ENCODE results near the gene FBLN1.

FBLN1 gene

GRCh38 chr22:45638834-45639746, 136.4 kb downstream of the FBLN1 start:
- Mint-ChIP-seq H3K4me3 (no peak overlapping the region), H3K27ac (no peak overlapping the region), H3K27me3 (ENCODE audit: low read depth) (peaks cover 70% of the 10 kb centered on the region), H3K9me3 (no peaks in the 10 kb centered on the region), H3K4me1 (peaks cover 10% of the 10 kb centered on the region), H3K36me3 (ENCODE audit: low read depth) (no peaks in the 10 kb centered on the region)
- no peak for TF ChIP-seq CTCF (IDR thresholded peaks at IDR 0.05; ENCODE audit: unreplicated experiment in 3 of 3)

- Mint-ChIP-seq H3K9me3 (no peaks in the 10 kb centered on the region), H3K4me3 (no peak overlapping the region), H3K4me1 (peaks cover 10% of the 10 kb centered on the region), H3K36me3 (ENCODE audit: low read depth) (no peaks in the 10 kb centered on the region), H3K27ac (no peak overlapping the region), H3K27me3 (ENCODE audit: low read depth) (peaks cover 67% of the 10 kb centered on the region)
- TF ChIP-seq CTCF (IDR thresholded peaks at IDR 0.05; ENCODE audit: unreplicated experiment in 3 of 3), result no peak
Observed at GRCh38 chr22:45639747-45640102, 137.0 kb downstream of the FBLN1 start.

GRCh38 chr22:45640291-45640940, 137.7 kb downstream of the FBLN1 start:
- Mint-ChIP-seq H3K27me3 (ENCODE audit: low read depth) (peaks cover 66% of the 10 kb centered on the region), H3K4me3 (no peak overlapping the region), H3K9me3 (no peaks in the 10 kb centered on the region), H3K27ac (no peak overlapping the region), H3K36me3 (ENCODE audit: low read depth) (no peaks in the 10 kb centered on the region), H3K4me1 (peaks cover 10% of the 10 kb centered on the region)
- TF ChIP-seq CTCF (IDR thresholded peaks at IDR 0.05; ENCODE audit: unreplicated experiment in 3 of 3), result no peak

- Mint-ChIP-seq H3K4me1 (peaks cover 10% of the 10 kb centered on the region), H3K27me3 (ENCODE audit: low read depth) (peaks cover 64% of the 10 kb centered on the region)
- TF ChIP-seq CTCF (IDR thresholded peaks at IDR 0.05; ENCODE audit: unreplicated experiment in 3 of 3), result no peak
Observed at GRCh38 chr22:45640941-45641621, 138.4 kb downstream of the FBLN1 start.

GRCh38 chr22:45642986-45643385, 140.3 kb downstream of the FBLN1 start:
- no peak overlapping the region for H3K27ac Mint-ChIP-seq
- no peaks in the 10 kb centered on the region for H3K36me3 Mint-ChIP-seq (ENCODE audit: low read depth)
- TF ChIP-seq CTCF (IDR thresholded peaks at IDR 0.05; ENCODE audit: unreplicated experiment in 3 of 3), result no peak
- H3K4me1 Mint-ChIP-seq, result peaks cover 13% of the 10 kb centered on the region
- H3K9me3 Mint-ChIP-seq, result no peaks in the 10 kb centered on the region
- H3K27me3 Mint-ChIP-seq (ENCODE audit: low read depth), result peaks cover 70% of the 10 kb centered on the region
- no peak overlapping the region for H3K4me3 Mint-ChIP-seq

More at GRCh38 chr22:45640941-45641621, 138.4 kb downstream of the FBLN1 start:
- H3K9me3 Mint-ChIP-seq, result no peaks in the 10 kb centered on the region
- H3K27ac Mint-ChIP-seq, result no peak overlapping the region
- no peaks in the 10 kb centered on the region for H3K36me3 Mint-ChIP-seq (ENCODE audit: low read depth)
- no peak overlapping the region for H3K4me3 Mint-ChIP-seq

Data from nephron (organoid).